K562 (cell line): Measurements from ENCODE around the gene KLHL22. TPM values are rescaled to one million over a fixed set of nuclear protein-coding genes. Genes with fewer than 3 reads are reported as not detected.

ENCODE experiments used
- BRD9 ChIP-seq: fragments of 450-650 bp; IDR thresholded peaks from 2 replicates; pipeline ENCODE4 v1.6.1; 2018; ENCODE audit warnings: low read depth; ENCODE audit not compliant: partially characterized antibody
- CCAR2 ChIP-seq: fragments of 200-400 bp; formaldehyde crosslinking; IDR thresholded peaks from 2 replicates; pipeline ENCODE4 v1.6.1; 2017; ENCODE audit warnings: mild to moderate bottlenecking, low read depth, low read length
- E2F3 ChIP-seq: fragments of 250-450 bp; sonication (Bioruptor Pico); IDR thresholded peaks from 2 replicates; pipeline ENCODE4 v1.4.0; 2020; ENCODE audit warnings: mild to moderate bottlenecking
- ETS2 ChIP-seq: IDR thresholded peaks from 2 replicates; pipeline ENCODE4 v1.6.1; 2016; ENCODE audit warnings: borderline replicate concordance, missing genetic modification characterization, mild to moderate bottlenecking, moderate library complexity, missing compliant biosample characterization; ENCODE audit not compliant: poor library complexity, severe bottlenecking
- GATAD2A ChIP-seq: fragments of 450-650 bp; IDR thresholded peaks from 2 replicates; pipeline ENCODE4 v1.6.1; 2017
- HIVEP1 ChIP-seq: fragments of 250-450 bp; sonication (Bioruptor Pico); IDR thresholded peaks from 2 replicates; pipeline ENCODE4 v1.4.0; 2020; ENCODE audit warnings: mild to moderate bottlenecking
- HOMEZ ChIP-seq: fragments of 250-450 bp; sonication (Bioruptor Pico); IDR thresholded peaks from 2 replicates; pipeline ENCODE4 v1.4.0; 2020; ENCODE audit warnings: mild to moderate bottlenecking, moderate library complexity
- L3MBTL2 ChIP-seq: fragments of 450-650 bp; IDR thresholded peaks from 2 replicates; pipeline ENCODE4 v1.6.1; 2016; ENCODE audit warnings: mild to moderate bottlenecking, moderate library complexity
- NONO ChIP-seq, 2 experiments: fragments of 200-400 bp in 1 of 2; fragments of 450-650 bp in 1 of 2; formaldehyde crosslinking in 1 of 2; IDR thresholded peaks; 2 replicates each; pipeline ENCODE4 v1.6.1; 2017; ENCODE audit warnings: low read depth in 2 of 2, mild to moderate bottlenecking in 2 of 2, moderate library complexity in 2 of 2, low read length in 1 of 2
- PHB ChIP-seq: fragments of 250-450 bp; sonication (Bioruptor Pico); IDR thresholded peaks from 2 replicates; pipeline ENCODE4 v1.5.0; 2021
- RFX5 ChIP-seq: IDR thresholded peaks from 2 replicates; pipeline ENCODE4 v1.6.1; 2011; ENCODE audit warnings: low read depth, mild to moderate bottlenecking, improper control_type of control experiment, low read length
- TCFL5 ChIP-seq: fragments of 250-450 bp; sonication (Bioruptor Pico); conservative IDR thresholded peaks from 2 replicates; pipeline ENCODE4 v1.6.1; 2021; ENCODE audit warnings: mild to moderate bottlenecking, moderate library complexity, matching md5 sums
- TSHZ1 ChIP-seq: fragments of 250-450 bp; sonication (Bioruptor Pico); IDR thresholded peaks from 2 replicates; pipeline ENCODE4 v1.4.0; 2020; ENCODE audit warnings: mild to moderate bottlenecking, moderate library complexity
- ZNF586 ChIP-seq: fragments of 450-650 bp; formaldehyde crosslinking; conservative IDR thresholded peaks from 2 replicates; pipeline ENCODE4 v1.4.0; 2020; ENCODE audit warnings: mild to moderate bottlenecking, moderate library complexity
- ZNF740 ChIP-seq, 3 experiments: fragments of 200-800 bp in 1 of 3; sonication (Bioruptor generic) in 1 of 3; sonication (generic) in 1 of 3; formaldehyde crosslinking in 1 of 3; IDR thresholded peaks; 2 replicates each; pipeline versions ENCODE4 v1.6.1 to v1.8.0; 2016 to 2022; ENCODE audit warnings: mild to moderate bottlenecking in 2 of 3, missing compliant biosample characterization in 2 of 3, missing genetic modification characterization in 2 of 3, missing genetic modification reagents in 1 of 3
- polyA plus RNA-seq, 8 experiments: library from polyadenylated mRNA; depleted of rRNA in 4 of 8; stranded (reverse) in 5 of 8; unstranded in 3 of 8; fragments of >200 nt; fragmentation: Nextera tagmentation in 2 of 8; fragmentation: Illumina TruSeq in 1 of 8; extraction: Ambion mirVana in 2 of 8; extraction: Trizol in 1 of 8; gene quantifications; 2 replicates each; pipeline versions ENCODE4 v1.2.1 to v1.2.3, GENCODE V29; 2011 to 2014; ENCODE audit warnings: inconsistent platforms in 1 of 8, missing spikeins in 1 of 8
- total RNA-seq, 7 experiments: library from RNA; depleted of rRNA in 6 of 7; stranded (reverse); fragments of >200 nt in 6 of 7; fragmentation: Illumina TruSeq in 2 of 7; extraction: Trizol in 2 of 7; gene quantifications; 2 replicates each; pipeline versions ENCODE4 v1.2.1 to v1.2.3, GENCODE V29; 2011 to 2021; ENCODE audit warnings: low replicate concordance in 1 of 7
- TF ChIP-seq, protein P1 (sequence below): fragments of 450-650 bp; IDR thresholded peaks from 2 replicates; pipeline ENCODE4 v1.6.1; 2018; ENCODE audit not compliant: partially characterized antibody

The KLHL22 gene
- total and polyA plus RNA-seq, 9 of the 15 experiments (the other 6 are each of a cell fraction or from before 2014, with no cell fraction given), result 1.3 to 25.6 (median 15.2) TPM

DNA sequence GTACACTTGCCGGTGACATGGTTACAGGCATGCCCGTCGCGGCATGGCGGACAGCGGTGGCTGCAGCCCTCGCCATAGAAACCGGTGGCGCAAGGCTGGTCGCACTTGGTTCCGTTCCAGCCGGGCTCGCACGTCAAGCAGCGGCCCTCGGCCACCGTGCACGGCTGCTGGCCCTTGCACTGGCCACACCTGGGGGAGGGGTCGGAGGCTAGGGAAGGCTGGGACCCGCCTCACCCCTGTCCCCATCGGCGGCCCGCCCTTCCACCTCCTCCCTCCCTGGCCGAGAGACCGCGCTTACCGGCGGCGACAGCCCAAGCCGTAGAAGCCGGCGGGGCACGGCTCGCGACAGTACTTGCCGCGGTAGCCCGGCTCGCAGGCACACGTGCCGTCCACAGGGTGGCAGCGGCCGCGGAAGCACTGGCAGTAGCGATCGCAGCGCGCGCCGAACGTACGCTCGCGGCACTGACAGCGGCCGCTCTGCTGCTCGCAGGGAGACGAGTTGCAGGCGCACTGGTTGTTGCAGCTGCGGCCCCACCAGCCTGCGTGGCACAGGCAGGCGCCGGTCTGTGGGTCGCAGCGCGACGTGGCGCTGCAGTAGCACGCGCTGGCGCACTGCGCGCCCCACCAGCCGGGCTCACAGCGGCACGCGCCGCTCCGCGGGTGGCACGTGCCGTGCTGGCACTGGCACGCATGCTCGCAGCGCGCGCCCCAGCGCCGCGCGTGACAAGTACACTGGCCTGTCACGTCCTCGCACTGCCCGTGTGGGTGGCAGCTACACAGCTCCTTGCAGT lies 64.7 kb downstream of the KLHL22 start (continued):
- TF ChIP-seq E2F3 (CRISPR knock-in tag) (peak; percentile 34; the same call in 1 of the 2 replicates), NONO (IDR thresholded peaks at IDR 0.05; ENCODE audit: low read depth in 2 of 2, low read length in 1 of 2) (peak in 1 of 2 experiments; percentile 62; a peak in 1 of 4 replicates), TSHZ1 (CRISPR knock-in tag) (0 out of 2 replicates have a peak, but pooled peaks have one; percentile 29), TCFL5 (CRISPR knock-in tag) (no peak), PHB (no peak; the same call in 1 of the 2 replicates), GATAD2A (no peak; the same call in 1 of the 2 replicates), ETS2 (tag) (no peak), HIVEP1 (0 out of 2 replicates have a peak, but pooled peaks have one; percentile 19), ZNF740 (CRISPR knock-in tag; IDR thresholded peaks at IDR 0.05) (peak; percentile 71; the same call in 1 of the 2 replicates), ZNF740 (tag; IDR thresholded peaks at IDR 0.05) (0 out of 4 replicates have a peak, but pooled peaks of 1 of the 2 experiments have one; percentile 18), CCAR2 (no peak), HOMEZ (CRISPR knock-in tag) (0 out of 2 replicates have a peak, but pooled peaks have one; percentile 58), BRD9 (no peak), RFX5 (no peak), L3MBTL2 (0 out of 2 replicates have a peak, but pooled peaks have one; percentile 5), ZNF586 (CRISPR knock-in tag) (no peak)
- TF ChIP-seq, protein P1, sequence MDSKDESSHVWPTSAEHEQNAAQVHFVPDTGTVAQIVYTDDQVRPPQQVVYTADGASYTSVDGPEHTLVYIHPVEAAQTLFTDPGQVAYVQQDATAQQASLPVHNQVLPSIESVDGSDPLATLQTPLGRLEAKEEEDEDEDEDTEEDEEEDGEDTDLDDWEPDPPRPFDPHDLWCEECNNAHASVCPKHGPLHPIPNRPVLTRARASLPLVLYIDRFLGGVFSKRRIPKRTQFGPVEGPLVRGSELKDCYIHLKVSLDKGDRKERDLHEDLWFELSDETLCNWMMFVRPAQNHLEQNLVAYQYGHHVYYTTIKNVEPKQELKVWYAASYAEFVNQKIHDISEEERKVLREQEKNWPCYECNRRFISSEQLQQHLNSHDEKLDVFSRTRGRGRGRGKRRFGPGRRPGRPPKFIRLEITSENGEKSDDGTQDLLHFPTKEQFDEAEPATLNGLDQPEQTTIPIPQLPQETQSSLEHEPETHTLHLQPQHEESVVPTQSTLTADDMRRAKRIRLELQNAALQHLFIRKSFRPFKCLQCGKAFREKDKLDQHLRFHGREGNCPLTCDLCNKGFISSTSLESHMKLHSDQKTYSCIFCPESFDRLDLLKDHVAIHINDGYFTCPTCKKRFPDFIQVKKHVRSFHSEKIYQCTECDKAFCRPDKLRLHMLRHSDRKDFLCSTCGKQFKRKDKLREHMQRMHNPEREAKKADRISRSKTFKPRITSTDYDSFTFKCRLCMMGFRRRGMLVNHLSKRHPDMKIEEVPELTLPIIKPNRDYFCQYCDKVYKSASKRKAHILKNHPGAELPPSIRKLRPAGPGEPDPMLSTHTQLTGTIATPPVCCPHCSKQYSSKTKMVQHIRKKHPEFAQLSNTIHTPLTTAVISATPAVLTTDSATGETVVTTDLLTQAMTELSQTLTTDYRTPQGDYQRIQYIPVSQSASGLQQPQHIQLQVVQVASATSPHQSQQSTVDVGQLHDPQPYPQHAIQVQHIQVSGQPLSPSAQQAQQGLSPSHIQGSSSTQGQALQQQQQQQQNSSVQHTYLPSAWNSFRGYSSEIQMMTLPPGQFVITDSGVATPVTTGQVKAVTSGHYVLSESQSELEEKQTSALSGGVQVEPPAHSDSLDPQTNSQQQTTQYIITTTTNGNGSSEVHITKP, result no peak
